T-cell (primary cell): ENCODE measurements around the gene PPM1M. TPM values are rescaled to one million over a fixed set of nuclear protein-coding genes. Genes with fewer than 3 reads are reported as not detected.
A peak's percentile ranks its signal among the peaks of the same experiment; 100 is the strongest.

ENCODE experiments used
- ATAC-seq, 4 experiments: fragments of 200-7000 bp in 3 of 4; fragments of 150-1000 bp in 1 of 4; cut with Tn5 transposase; replicated peaks in 1 of 4; 1 replicate in 3 of 4; 2 replicates in 1 of 4; pipeline ENCODE4 v1.10.0; 2021; ENCODE audit warnings: moderate library complexity in 3 of 4, mild to moderate bottlenecking in 2 of 4, moderate number of reproducible peaks in 1 of 4
- CTCF ChIA-PET, 2 donors: fragments of 300-600 bp; sonication (Branson Sonifier 250); formaldehyde crosslinking; loops; one replicate each; lab custom pipeline; 2022; ENCODE audit warnings: antibody characterized with exemption in 2 of 2; lab: Charles Lee
- POLR2A ChIA-PET, 2 donors: fragments of 300-600 bp; sonication (Branson Sonifier 250); formaldehyde crosslinking; loops; one replicate each; lab custom pipeline; 2022; ENCODE audit warnings: antibody characterized with exemption in 2 of 2; lab: Charles Lee
- DNase-seq, 35 experiments: peaks; one replicate each; pipeline versions ENCODE4 v3.0.0 to v3.0.0-alpha.2; 2013 to 2023
- H3K27ac ChIP-seq: one replicate; pipeline ENCODE4 v1.5.1; 2013; ENCODE audit warnings: low read length
- H3K27me3 ChIP-seq, 2 experiments: replicated peaks in 1 of 2; 1 replicate in 1 of 2; 2 replicates in 1 of 2; pipeline versions ENCODE4 v1.6.1 to v1.7.0; 2013; ENCODE audit warnings: low read length in 1 of 2, mixed read lengths in 1 of 2; ENCODE audit not compliant: control insufficient read depth in 2 of 2, insufficient read depth in 2 of 2; ENCODE audit errors: extremely low read depth in 1 of 2
- H3K36me3 ChIP-seq, 2 donors: 1 replicate in 1 of 2; 2 replicates in 1 of 2; pipeline versions ENCODE4 v1.6.1 to v1.7.0; 2013; ENCODE audit warnings: low read length in 1 of 2; ENCODE audit not compliant: control insufficient read depth in 2 of 2, insufficient read depth in 1 of 2; ENCODE audit errors: extremely low read depth in 1 of 2
- H3K4me1 ChIP-seq, 2 experiments: 1 replicate in 1 of 2; 2 replicates in 1 of 2; pipeline versions ENCODE4 v1.6.1 to v1.7.0; 2013; ENCODE audit warnings: low read length in 2 of 2, mixed read lengths in 1 of 2; ENCODE audit not compliant: insufficient read depth in 2 of 2, control insufficient read depth in 1 of 2; ENCODE audit errors: extremely low read depth in 1 of 2
- H3K4me3 ChIP-seq, 2 donors: 1 replicate in 1 of 2; 2 replicates in 1 of 2; pipeline versions ENCODE4 v1.5.1 to v1.7.0; 2013; ENCODE audit warnings: mild to moderate bottlenecking in 2 of 2, low read length in 1 of 2, moderate library complexity in 1 of 2; ENCODE audit not compliant: control insufficient read depth in 1 of 2; ENCODE audit errors: extremely low read depth in 1 of 2
- H3K9me3 ChIP-seq: 2 replicates; pipeline ENCODE4 v1.7.0; 2013
- H3K27ac Mint-ChIP-seq, 2 donors: one replicate each; pipeline ENCODE4 v1.8.0; 2020 to 2021; ENCODE audit warnings: mild to moderate bottlenecking in 2 of 2, mixed read lengths in 2 of 2
- H3K27me3 Mint-ChIP-seq, 2 donors: one replicate each; pipeline ENCODE4 v1.8.0; 2021 to 2022; ENCODE audit warnings: mixed read lengths in 2 of 2
- H3K36me3 Mint-ChIP-seq: one replicate; pipeline ENCODE4 v1.8.0; 2021; ENCODE audit warnings: mixed read lengths
- H3K4me1 Mint-ChIP-seq, 3 donors: one replicate each; pipeline ENCODE4 v1.8.0; 2020 to 2022; ENCODE audit warnings: mixed read lengths in 3 of 3, mild to moderate bottlenecking in 1 of 3
- H3K4me3 Mint-ChIP-seq, 3 donors: one replicate each; pipeline ENCODE4 v1.8.0; 2020 to 2022; ENCODE audit warnings: mild to moderate bottlenecking in 3 of 3, mixed read lengths in 3 of 3, moderate library complexity in 3 of 3
- H3K9me3 Mint-ChIP-seq, 3 donors: one replicate each; pipeline ENCODE4 v1.8.0; 2020 to 2022; ENCODE audit warnings: mixed read lengths in 3 of 3
- WGBS: methylation state at CpG from one replicate; pipeline ENCODE4 v1.1.5; 2013; ENCODE audit warnings: missing lambda C conversion rate; ENCODE audit not compliant: insufficient coverage; 5-methylcytosine and 5-hydroxymethylcytosine counted together
- total RNA-seq, 35 experiments: library from RNA in 6 of 35; stranded (reverse) in 6 of 35; fragments of 120-200 nt in 1 of 35; gene quantifications; one replicate each; pipeline versions ENCODE4 v1.2.1 to v1.2.4 and lab custom pipeline; 2013 to 2026

The PPM1M gene
- total RNA-seq, 5 donors from 2014 or later (not counting 1 experiment from before 2014, with no cell fraction given), result 63.4 to 78.1 (median 73.4) TPM

GRCh38 chr3:52205727-52206372 is 39.7 kb upstream of the PPM1M start:
- peaks cover 0 to 3% of the 10 kb centered on the region in 2 experiments for H3K4me1 ChIP-seq
- no peaks in the 10 kb centered on the region for H3K9me3 ChIP-seq
- CTCF ChIA-PET, result interaction anchor here (0.6 kb wide), 2 partner anchors 14 to 46 kb away, joined by 3 read pairs; no protein-coding TSS in a partner anchor
- H3K4me3 ChIP-seq, result no peak overlapping the region
- peaks cover 17 to 93% of the 10 kb centered on the region in 2 donors for H3K36me3 ChIP-seq
- H3K27ac ChIP-seq, result no peak overlapping the region
- Mint-ChIP-seq H3K36me3 (peaks cover 71% of the 10 kb centered on the region), H3K4me1 (peaks cover 4 to 23% (median 18%) of the 10 kb centered on the region in 3 donors), H3K9me3 (no peaks in the 10 kb centered on the region), H3K27me3 (no peaks in the 10 kb centered on the region), H3K27ac (no peak overlapping the region), H3K4me3 (no peak overlapping the region)
- DNase-seq (no peak), ATAC-seq (no peak)
- H3K27me3 ChIP-seq, result no peaks in the 10 kb centered on the region
- POLR2A ChIA-PET, result no interaction called here
- 95% methylated on average over 4 of the region's 6 CpGs for WGBS

- Mint-ChIP-seq H3K4me3 (no peak overlapping the region), H3K27ac (no peak overlapping the region), H3K27me3 (no peaks in the 10 kb centered on the region), H3K36me3 (peaks cover 73% of the 10 kb centered on the region), H3K4me1 (peaks cover 0 to 5% (median under 1%) of the 10 kb centered on the region in 3 donors), H3K9me3 (no peaks in the 10 kb centered on the region)
- no peak for ATAC-seq
- H3K9me3 ChIP-seq, result no peaks in the 10 kb centered on the region
- H3K27ac ChIP-seq, result no peak overlapping the region
- CTCF ChIA-PET, result interaction anchor here in 1 of 2 donors (2.1 kb wide), 1 partner anchor 12 kb away, joined by 11 read pairs; no protein-coding TSS in a partner anchor
- peaks cover 24 to 92% of the 10 kb centered on the region in 2 donors for H3K36me3 ChIP-seq
- POLR2A ChIA-PET, result interaction anchor here in 1 of 2 donors (0.5 kb wide), 1 partner anchor 259 kb away, joined by 4 read pairs; no protein-coding TSS in a partner anchor
- H3K4me1 ChIP-seq, result no peaks in the 10 kb centered on the region
- H3K27me3 ChIP-seq, result no peaks in the 10 kb centered on the region
- no peak overlapping the region for H3K4me3 ChIP-seq
- WGBS, result no CpG with 5 or more reads among the region's 4 CpGs
- no peak for DNase-seq
Observed at GRCh38 chr3:52208556-52208955, 37.0 kb upstream of the PPM1M start.

- Histone ChIP-seq H3K27me3 (no peaks in the 10 kb centered on the region), H3K4me1 (peaks cover 0 to 2% of the 10 kb centered on the region in 2 experiments), H3K9me3 (no peaks in the 10 kb centered on the region), H3K4me3 (no peak overlapping the region), H3K36me3 (peaks cover 19 to 92% of the 10 kb centered on the region in 2 donors), H3K27ac (no peak overlapping the region)
- no peak overlapping the region for H3K4me3 Mint-ChIP-seq
- DNase-seq, result no peak
- H3K9me3 Mint-ChIP-seq, result no peaks in the 10 kb centered on the region
- peaks cover 73% of the 10 kb centered on the region for H3K36me3 Mint-ChIP-seq
- CTCF ChIA-PET, result interaction anchor here (0.6 to 0.7 kb wide), 3 partner anchors 9 to 235 kb away, joined by 3 to 4 read pairs (median 3); no protein-coding TSS in a partner anchor
- POLR2A ChIA-PET, result no interaction called here
- H3K4me1 Mint-ChIP-seq, result peaks cover 0 to 6% (median 5%) of the 10 kb centered on the region in 3 donors
- H3K27ac Mint-ChIP-seq, result peak overlapping the region in 1 of 2 donors; percentile 47
- H3K27me3 Mint-ChIP-seq, result no peaks in the 10 kb centered on the region
- ATAC-seq, result no peak
Observed at GRCh38 chr3:52210037-52210436, 35.5 kb upstream of the PPM1M start.

GRCh38 chr3:52210550-52211046 is 35.0 kb upstream of the PPM1M start:
- H3K4me3 Mint-ChIP-seq, result no peak overlapping the region
- Histone ChIP-seq H3K27me3 (no peaks in the 10 kb centered on the region), H3K36me3 (peaks cover 17 to 91% of the 10 kb centered on the region in 2 donors), H3K27ac (no peak overlapping the region), H3K9me3 (no peaks in the 10 kb centered on the region), H3K4me3 (no peak overlapping the region), H3K4me1 (peaks cover 0 to 6% of the 10 kb centered on the region in 2 experiments)
- ChIA-PET POLR2A (no interaction called here), CTCF (interaction anchor here in 1 of 2 donors (0.6 to 0.7 kb wide), 2 partner anchors 10 kb away, joined by 3 to 4 read pairs; no protein-coding TSS in a partner anchor)
- no peak overlapping the region for H3K27ac Mint-ChIP-seq
- ATAC-seq, result no peak
- no peaks in the 10 kb centered on the region for H3K27me3 Mint-ChIP-seq
- DNase-seq, result no peak
- peaks cover 5 to 12% (median 6%) of the 10 kb centered on the region in 3 donors for H3K4me1 Mint-ChIP-seq
- H3K36me3 Mint-ChIP-seq, result peaks cover 73% of the 10 kb centered on the region
- WGBS, result 100% methylated on average over 1 of the region's 6 CpGs
- no peaks in the 10 kb centered on the region for H3K9me3 Mint-ChIP-seq

- WGBS, result 98% methylated on average over 16 of the region's 18 CpGs
- Histone ChIP-seq H3K36me3 (peaks cover 14 to 83% of the 10 kb centered on the region in 2 donors), H3K27me3 (no peaks in the 10 kb centered on the region), H3K4me1 (peaks cover under 1 to 14% of the 10 kb centered on the region in 2 experiments), H3K9me3 (no peaks in the 10 kb centered on the region), H3K4me3 (no peak overlapping the region), H3K27ac (no peak overlapping the region)
- H3K27ac Mint-ChIP-seq, result no peak overlapping the region
- DNase-seq (no peak), ATAC-seq (no peak)
- H3K27me3 Mint-ChIP-seq, result no peaks in the 10 kb centered on the region
- POLR2A ChIA-PET, result no interaction called here
- H3K9me3 Mint-ChIP-seq, result no peaks in the 10 kb centered on the region
- peaks cover 66% of the 10 kb centered on the region for H3K36me3 Mint-ChIP-seq
- H3K4me1 Mint-ChIP-seq, result peaks cover 10 to 19% (median 11%) of the 10 kb centered on the region in 3 donors
- CTCF ChIA-PET, result interaction anchor here in 1 of 2 donors (1.2 kb wide), 1 partner anchor 9 kb away, joined by 4 read pairs; no protein-coding TSS in a partner anchor
- H3K4me3 Mint-ChIP-seq, result no peak overlapping the region
Observed at GRCh38 chr3:52211268-52211891, 34.2 kb upstream of the PPM1M start.

GRCh38 chr3:52213005-52213404 is 32.6 kb upstream of the PPM1M start:
- peaks cover 16 to 30% of the 10 kb centered on the region in 2 experiments for H3K4me1 ChIP-seq
- peaks cover 14 to 70% of the 10 kb centered on the region in 2 donors for H3K36me3 ChIP-seq
- H3K27me3 ChIP-seq, result no peaks in the 10 kb centered on the region
- ChIA-PET CTCF (no interaction called here), POLR2A (no interaction called here)
- H3K27ac ChIP-seq, result no peak overlapping the region
- no peaks in the 10 kb centered on the region for H3K9me3 ChIP-seq
- H3K27me3 Mint-ChIP-seq, result no peaks in the 10 kb centered on the region
- H3K4me1 Mint-ChIP-seq, result peaks cover 27 to 35% (median 27%) of the 10 kb centered on the region in 3 donors
- no peak for ATAC-seq
- WGBS, result no CpG with 5 or more reads among the region's 8 CpGs
- H3K4me3 ChIP-seq, result no peak overlapping the region
- peaks cover 60% of the 10 kb centered on the region for H3K36me3 Mint-ChIP-seq
- no peak overlapping the region for H3K27ac Mint-ChIP-seq
- DNase-seq, result no peak
- no peak overlapping the region for H3K4me3 Mint-ChIP-seq
- no peaks in the 10 kb centered on the region for H3K9me3 Mint-ChIP-seq
